ENCODE measurements around the gene PCID2.

PCID2 gene

GRCh38 chr13:113187263-113187669 is 21.2 kb downstream of the PCID2 start:
- DNase-seq (ENCODE audit: low spot score), result peak; percentile 81

GRCh38 chr13:113186061-113186900 is 22.2 kb downstream of the PCID2 start:
- no peak for DNase-seq (ENCODE audit: low spot score)

GRCh38 chr13:113184568-113185440 is 23.7 kb downstream of the PCID2 start:
- peak; percentile 27 for DNase-seq (ENCODE audit: low spot score)

- DNase-seq (ENCODE audit: low spot score), result peak; percentile 44
Observed at GRCh38 chr13:113183450-113184129, 24.9 kb downstream of the PCID2 start.

GRCh38 chr13:113182046-113182445 is 26.4 kb downstream of the PCID2 start:
- DNase-seq (ENCODE audit: low spot score), result no peak

- no peak for DNase-seq (ENCODE audit: low spot score)
Observed at GRCh38 chr13:113179374-113180230, 28.9 kb downstream of the PCID2 start.

- no peak for DNase-seq (ENCODE audit: low spot score)
Observed at GRCh38 chr13:113178896-113179167, 29.6 kb downstream of the PCID2 start.

GRCh38 chr13:113178070-113178895 is 30.2 kb downstream of the PCID2 start:
- no peak for DNase-seq (ENCODE audit: low spot score)

GRCh38 chr13:113176822-113177221 is 31.6 kb downstream of the PCID2 start:
- DNase-seq (ENCODE audit: low spot score), result no peak

- DNase-seq (ENCODE audit: low spot score), result no peak
Observed at GRCh38 chr13:113176280-113176679, 32.2 kb downstream of the PCID2 start.

GRCh38 chr13:113172419-113172926 is 36.0 kb downstream of the PCID2 start:
- no peak for DNase-seq (ENCODE audit: low spot score)

GRCh38 chr13:113171250-113172125 is 37.0 kb downstream of the PCID2 start:
- no peak for DNase-seq (ENCODE audit: low spot score)

- DNase-seq (ENCODE audit: low spot score), result no peak
Observed at GRCh38 chr13:113170511-113170910, 38.0 kb downstream of the PCID2 start.

GRCh38 chr13:113169277-113170272 is 38.9 kb downstream of the PCID2 start:
- no peak for DNase-seq (ENCODE audit: low spot score)

GRCh38 chr13:113168211-113168610 is 40.3 kb downstream of the PCID2 start:
- no peak for DNase-seq (ENCODE audit: low spot score)

- DNase-seq (ENCODE audit: low spot score), result no peak
Observed at GRCh38 chr13:113167575-113167974, 40.9 kb downstream of the PCID2 start.

GRCh38 chr13:113167155-113167554 is 41.3 kb downstream of the PCID2 start:
- no peak for DNase-seq (ENCODE audit: low spot score)

GRCh38 chr13:113166681-113167080 is 41.8 kb downstream of the PCID2 start:
- DNase-seq (ENCODE audit: low spot score), result no peak

Measured in pons (tissue), 1 donor.